Tibial artery (tissue), 4 donors: ENCODE measurements around the gene FIGNL2.
"Not testable (repeated sequence)": the region's sequence is repeated elsewhere in the genome, so short reads cannot be mapped to it uniquely, and the experiment has no call there.

ENCODE experiments used
- DNase-seq, 2 donors: peaks; one replicate each; pipeline ENCODE4 v3.0.0-alpha.2; 2019
- H3K27ac ChIP-seq, 2 donors: fragments of 200-600 bp; sonication (generic) in 1 of 2; 1 replicate in 1 of 2; 2 replicates in 1 of 2; pipeline ENCODE4 v1.5.1; 2018 to 2019; ENCODE audit warnings: mild to moderate bottlenecking in 1 of 2
- H3K27me3 ChIP-seq, 2 donors: fragments of 200-600 bp; sonication (generic) in 1 of 2; one replicate each; pipeline versions ENCODE4 v1.5.1 to v1.6.0; 2016 to 2019
- H3K36me3 ChIP-seq, 3 donors: fragments of 200-600 bp; sonication (generic) in 2 of 3; one replicate each; pipeline ENCODE4 v1.5.1; 2016 to 2019; ENCODE audit warnings: mild to moderate bottlenecking in 2 of 3
- H3K4me1 ChIP-seq, 4 donors: fragments of 200-600 bp; sonication (generic) in 2 of 4; 1 replicate in 3 of 4; 2 replicates in 1 of 4; pipeline ENCODE4 v1.5.1; 2016 to 2019
- H3K4me3 ChIP-seq, 2 donors: fragments of 200-600 bp; sonication (generic) in 1 of 2; 1 replicate in 1 of 2; 2 replicates in 1 of 2; pipeline ENCODE4 v1.5.1; 2018 to 2019; ENCODE audit warnings: mild to moderate bottlenecking in 2 of 2
- H3K9me3 ChIP-seq, 3 donors: fragments of 200-600 bp; sonication (generic) in 1 of 3; one replicate each; pipeline ENCODE4 v1.5.1; 2016 to 2019
- intact Hi-C: fragments of 100-400 bp; cut with DNase I; formaldehyde crosslinking; loops from one replicate; pipeline ENCODE4 v1.15.0; 2023; ENCODE audit warnings: low total_unique reads
- TF ChIP-seq, protein P1 (sequence below), 2 experiments: fragments of 200-600 bp in 1 of 2; fragments of 450-650 bp in 1 of 2; IDR thresholded peaks; one replicate each; pipeline ENCODE4 v1.5.1; 2017 to 2019; ENCODE audit warnings: antibody characterized with exemption in 2 of 2, mild to moderate bottlenecking in 1 of 2, moderate library complexity in 1 of 2

FIGNL2 gene

DNA sequence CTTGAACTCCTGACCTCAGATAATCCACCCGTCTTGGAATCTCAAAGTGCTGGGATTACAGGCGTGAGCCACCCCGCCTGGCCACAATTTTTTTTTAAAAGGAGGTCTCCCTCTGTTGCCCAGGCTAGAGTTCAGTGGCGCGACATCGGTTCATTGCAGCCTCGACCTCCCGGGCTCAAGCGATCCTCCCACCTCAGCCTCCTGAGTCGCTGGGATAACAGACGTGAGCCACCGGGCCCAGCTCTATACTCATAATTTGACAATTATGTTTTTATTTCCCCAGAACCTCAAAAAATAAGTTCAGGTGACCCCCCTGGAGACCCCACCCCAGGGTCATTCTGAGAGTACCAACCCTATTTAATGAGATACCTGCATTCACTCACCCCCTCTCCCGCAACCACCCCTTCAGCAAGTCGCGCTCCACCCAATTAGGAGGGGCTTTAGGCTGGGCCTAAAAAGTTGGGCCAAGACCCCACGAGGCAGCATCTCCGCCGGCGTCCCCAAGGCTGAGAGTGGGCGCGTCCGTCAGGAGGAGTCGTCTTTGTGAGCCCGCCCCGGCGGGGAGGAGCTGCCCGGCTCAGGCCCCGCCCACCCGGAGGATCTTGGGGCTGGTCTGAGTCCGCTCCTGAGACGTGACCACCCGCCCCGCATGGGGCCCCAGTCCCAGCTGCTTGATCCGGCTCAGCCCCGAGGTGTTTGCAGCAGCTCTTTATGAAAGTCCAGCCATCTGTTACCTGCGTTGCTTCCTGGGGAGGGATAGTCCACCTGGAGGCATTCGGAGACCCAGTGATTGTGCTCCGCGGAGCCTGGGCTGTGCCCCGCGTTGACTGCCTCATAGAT lies 39.2 kb upstream of the FIGNL2 start, which contains the start of gene ANKRD33:
Gene ANKRD33 (plus strand): TSS at position 628 of the 840 bp plus-strand sequence. CDS start 84 bp downstream, at position 712.
- H3K4me3 ChIP-seq: no peak within 1 kb of the TSS
- peak in 1 of 2 donors; percentile 70 for DNase-seq
- H3K36me3 ChIP-seq: no peaks in the 10 kb centered on the region
- no peak within 1 kb of the TSS for H3K27ac ChIP-seq
- H3K9me3 ChIP-seq: no peaks in the 10 kb centered on the region
- H3K27me3 ChIP-seq: peaks cover 0 to 36% of the 10 kb centered on the region in 2 donors
- TF ChIP-seq, protein P1, sequence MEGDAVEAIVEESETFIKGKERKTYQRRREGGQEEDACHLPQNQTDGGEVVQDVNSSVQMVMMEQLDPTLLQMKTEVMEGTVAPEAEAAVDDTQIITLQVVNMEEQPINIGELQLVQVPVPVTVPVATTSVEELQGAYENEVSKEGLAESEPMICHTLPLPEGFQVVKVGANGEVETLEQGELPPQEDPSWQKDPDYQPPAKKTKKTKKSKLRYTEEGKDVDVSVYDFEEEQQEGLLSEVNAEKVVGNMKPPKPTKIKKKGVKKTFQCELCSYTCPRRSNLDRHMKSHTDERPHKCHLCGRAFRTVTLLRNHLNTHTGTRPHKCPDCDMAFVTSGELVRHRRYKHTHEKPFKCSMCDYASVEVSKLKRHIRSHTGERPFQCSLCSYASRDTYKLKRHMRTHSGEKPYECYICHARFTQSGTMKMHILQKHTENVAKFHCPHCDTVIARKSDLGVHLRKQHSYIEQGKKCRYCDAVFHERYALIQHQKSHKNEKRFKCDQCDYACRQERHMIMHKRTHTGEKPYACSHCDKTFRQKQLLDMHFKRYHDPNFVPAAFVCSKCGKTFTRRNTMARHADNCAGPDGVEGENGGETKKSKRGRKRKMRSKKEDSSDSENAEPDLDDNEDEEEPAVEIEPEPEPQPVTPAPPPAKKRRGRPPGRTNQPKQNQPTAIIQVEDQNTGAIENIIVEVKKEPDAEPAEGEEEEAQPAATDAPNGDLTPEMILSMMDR (IDR thresholded peaks at IDR 0.05): no peak
- intact Hi-C loops: no loop called here
- H3K4me1 ChIP-seq: peaks cover 0 to 12% (median 6%) of the 10 kb centered on the region in 4 donors

- Histone ChIP-seq H3K9me3 (no peaks in the 10 kb centered on the region), H3K4me1 (peaks cover 0 to 12% (median 6%) of the 10 kb centered on the region in 4 donors), H3K27me3 (peaks cover 0 to 36% of the 10 kb centered on the region in 2 donors), H3K36me3 (no peaks in the 10 kb centered on the region), H3K4me3 (no peak overlapping the region), H3K27ac (peak overlapping the region in 1 of 2 donors; percentile 9)
- DNase-seq: peak; percentile 89 to 91
- intact Hi-C loops: no loop called here
- TF ChIP-seq, protein P1 (IDR thresholded peaks at IDR 0.05): no peak
Observed at GRCh38 chr12:51886021-51886710, 37.6 kb upstream of the FIGNL2 start.

DNA sequence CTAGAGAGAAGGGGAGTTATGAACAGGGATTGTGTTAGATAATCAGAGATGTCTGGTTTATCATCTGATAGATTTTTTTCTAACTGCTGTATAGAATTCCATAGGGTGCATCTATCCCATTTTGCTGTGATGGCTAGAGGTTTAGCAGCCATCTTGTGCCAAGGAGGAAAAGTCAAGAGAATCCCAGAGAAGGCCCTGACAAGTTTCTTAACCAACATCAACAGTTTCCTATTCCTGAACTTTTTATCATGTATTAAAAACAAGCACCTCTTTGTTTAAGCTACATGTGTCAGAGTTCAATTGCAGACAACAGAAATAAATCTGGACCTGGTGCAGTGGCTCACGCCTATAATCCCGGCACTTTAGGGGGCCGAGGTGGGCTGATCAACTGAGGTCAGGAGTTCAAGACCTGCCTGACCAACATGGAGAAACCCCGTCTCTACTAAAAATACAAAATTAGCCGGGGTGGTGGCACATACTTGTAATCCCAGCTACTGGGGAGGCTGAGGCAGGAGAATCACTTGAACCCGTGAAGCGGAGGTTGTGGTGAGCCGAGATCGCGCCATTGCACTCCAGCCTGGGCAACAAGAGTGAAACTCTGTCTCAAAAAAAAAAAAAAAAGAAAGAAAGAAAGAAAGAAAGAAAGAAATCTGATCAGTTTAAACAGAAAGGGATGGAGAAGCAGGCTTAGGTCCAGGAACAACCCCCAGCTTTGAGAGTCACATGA lies 36.9 kb upstream of the FIGNL2 start:
- Histone ChIP-seq H3K27me3 (peaks cover 0 to 29% of the 10 kb centered on the region in 2 donors), H3K4me1 (peaks cover 0 to 12% (median 6%) of the 10 kb centered on the region in 4 donors)
- intact Hi-C loops, H3K9me3 ChIP-seq, H3K4me3 ChIP-seq, H3K36me3 ChIP-seq, H3K27ac ChIP-seq: not testable (repeated sequence)
- DNase-seq: peak in 1 of 2 donors; percentile 58

DNA sequence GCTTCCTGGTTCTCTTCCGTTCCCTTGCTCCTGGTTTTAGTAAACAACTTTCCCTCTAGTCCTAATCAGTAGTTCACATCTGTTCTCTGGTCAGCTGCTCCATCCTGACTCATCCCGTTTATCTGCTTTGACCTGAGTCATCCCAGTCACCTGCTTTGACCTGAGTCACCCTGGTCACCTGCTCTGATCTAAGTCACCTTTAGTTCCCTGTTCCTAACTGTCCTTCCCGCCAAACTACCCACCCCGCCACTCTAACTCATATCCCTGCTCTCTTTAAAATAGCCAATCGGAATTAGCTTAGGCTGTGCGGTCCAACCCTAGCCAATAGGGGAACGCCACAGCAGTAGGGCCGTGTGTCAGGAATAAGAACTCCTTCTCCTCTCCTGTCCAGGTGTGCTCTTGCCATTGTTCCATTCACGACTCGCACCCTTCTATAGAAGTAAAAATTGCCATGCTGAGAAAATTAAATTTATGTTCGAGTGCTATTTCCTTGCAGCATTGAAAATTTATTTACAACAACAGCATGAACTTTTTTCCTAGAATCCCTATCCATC lies 36.2 kb upstream of the FIGNL2 start:
- Histone ChIP-seq H3K4me3 (no peak overlapping the region), H3K36me3 (no peaks in the 10 kb centered on the region), H3K9me3 (no peaks in the 10 kb centered on the region), H3K27me3 (peaks cover 0 to 22% of the 10 kb centered on the region in 2 donors), H3K27ac (no peak overlapping the region), H3K4me1 (peaks cover 0 to 12% (median 6%) of the 10 kb centered on the region in 4 donors)
- intact Hi-C loops: no loop called here
- TF ChIP-seq, protein P1 (IDR thresholded peaks at IDR 0.05): no peak
- no peak for DNase-seq

GRCh38 chr12:51883998-51884675 lies 35.6 kb upstream of the FIGNL2 start:
- intact Hi-C loops: no loop called here
- Histone ChIP-seq H3K9me3 (no peaks in the 10 kb centered on the region), H3K4me3 (no peak overlapping the region), H3K36me3 (no peaks in the 10 kb centered on the region), H3K27me3 (peaks cover 0 to 16% of the 10 kb centered on the region in 2 donors), H3K27ac (no peak overlapping the region), H3K4me1 (peaks cover 0 to 12% (median 6%) of the 10 kb centered on the region in 4 donors)
- no peak for DNase-seq
- TF ChIP-seq, protein P1 (IDR thresholded peaks at IDR 0.05): no peak
